CD14-positive monocyte (primary cell): ENCODE measurements around the gene TIGD3. TPM values are rescaled to one million over a fixed set of nuclear protein-coding genes. Genes with fewer than 3 reads are reported as not detected.
A peak's percentile ranks its signal among the peaks of the same experiment; 100 is the strongest.

Experiments used
- DNase-seq, 3 donors: peaks; one replicate each; pipeline ENCODE4 v3.0.0-alpha.2; 2011 to 2022
- H2AFZ ChIP-seq: 2 replicates; pipeline ENCODE4 v1.6.0; 2012; ENCODE audit warnings: mild to moderate bottlenecking, low read depth, low read length, inconsistent platforms; ENCODE audit not compliant: insufficient read depth, poor library complexity, severe bottlenecking
- H3K27ac ChIP-seq, 2 donors: 1 replicate in 1 of 2; 2 replicates in 1 of 2; pipeline ENCODE4 v1.5.1; 2012 to 2013; ENCODE audit warnings: low read length in 2 of 2, control low read depth in 1 of 2, inconsistent platforms in 1 of 2, low read depth in 1 of 2, mild to moderate bottlenecking in 1 of 2
- H3K27me3 ChIP-seq, 2 donors: one replicate each; pipeline versions ENCODE4 v1.6.0 to v1.6.1; 2011 to 2013; ENCODE audit warnings: low read length in 2 of 2; ENCODE audit not compliant: control insufficient read depth in 2 of 2, insufficient read depth in 2 of 2
- H3K36me3 ChIP-seq, 2 donors: replicated peaks in 1 of 2; 1 replicate in 1 of 2; 2 replicates in 1 of 2; pipeline versions ENCODE4 v1.5.1 to v1.6.1; 2012 to 2013; ENCODE audit warnings: low read length in 2 of 2, control low read depth in 1 of 2, inconsistent platforms in 1 of 2, mild to moderate bottlenecking in 1 of 2; ENCODE audit not compliant: insufficient read depth in 2 of 2, control insufficient read depth in 1 of 2
- H3K4me1 ChIP-seq, 2 donors: 1 replicate in 1 of 2; 2 replicates in 1 of 2; pipeline versions ENCODE4 v1.5.1 to v1.6.1; 2012 to 2013; ENCODE audit warnings: low read length in 2 of 2, control low read depth in 1 of 2, inconsistent platforms in 1 of 2, mild to moderate bottlenecking in 1 of 2, moderate library complexity in 1 of 2; ENCODE audit not compliant: insufficient read depth in 2 of 2, control insufficient read depth in 1 of 2
- H3K4me2 ChIP-seq: replicated peaks from 2 replicates; pipeline ENCODE3; 2012; ENCODE audit warnings: low read length, moderate library complexity, mild to moderate bottlenecking; ENCODE audit not compliant: poor library complexity, severe bottlenecking; ENCODE audit errors: extremely low read depth
- H3K4me3 ChIP-seq, 3 experiments: fragments of 200-600 bp in 1 of 3; sonication (generic) in 1 of 3; replicated peaks in 1 of 3; 1 replicate in 2 of 3; 2 replicates in 1 of 3; pipeline ENCODE4 v1.5.1; 2011 to 2013; ENCODE audit warnings: low read length in 3 of 3, mild to moderate bottlenecking in 3 of 3, control low read depth in 2 of 3, low read depth in 2 of 3, inconsistent platforms in 1 of 3, moderate library complexity in 1 of 3
- H3K79me2 ChIP-seq: 2 replicates; pipeline ENCODE4 v1.6.0; 2012; ENCODE audit warnings: mild to moderate bottlenecking, control low read depth, inconsistent platforms, low read length, moderate library complexity; ENCODE audit not compliant: insufficient read depth
- H3K9ac ChIP-seq: 2 replicates; pipeline ENCODE4 v1.6.0; 2017; ENCODE audit warnings: low read length, mild to moderate bottlenecking; ENCODE audit not compliant: insufficient read depth, poor library complexity, severe bottlenecking
- H3K9me3 ChIP-seq, 2 donors: replicated peaks in 1 of 2; 1 replicate in 1 of 2; 2 replicates in 1 of 2; pipeline versions ENCODE4 v1.5.1 to v1.6.1; 2012 to 2013; ENCODE audit warnings: low read length in 2 of 2, control low read depth in 1 of 2; ENCODE audit not compliant: control insufficient read depth in 1 of 2, insufficient read depth in 1 of 2
- H4K20me1 ChIP-seq: 2 replicates; pipeline ENCODE4 v1.6.0; 2012; ENCODE audit warnings: mild to moderate bottlenecking, low read length, control low read depth, moderate library complexity; ENCODE audit not compliant: insufficient read depth
- H3K27ac Mint-ChIP-seq, 7 donors: one replicate each; pipeline ENCODE4 v1.8.0; 2020; ENCODE audit warnings: mild to moderate bottlenecking in 7 of 7, mixed read lengths in 7 of 7, moderate library complexity in 6 of 7, inconsistent platforms in 2 of 7
- H3K27me3 Mint-ChIP-seq, 3 donors: one replicate each; pipeline ENCODE4 v1.8.0; 2021 to 2022; ENCODE audit warnings: low read depth in 3 of 3, mild to moderate bottlenecking in 3 of 3, mixed read lengths in 3 of 3, moderate library complexity in 3 of 3, inconsistent platforms in 1 of 3
- H3K36me3 Mint-ChIP-seq, 2 donors: one replicate each; pipeline ENCODE4 v1.8.0; 2020; ENCODE audit warnings: mixed read lengths in 2 of 2, inconsistent platforms in 1 of 2, mild to moderate bottlenecking in 1 of 2
- H3K4me1 Mint-ChIP-seq: one replicate; pipeline ENCODE4 v1.8.0; 2020; ENCODE audit warnings: mild to moderate bottlenecking, mixed read lengths
- H3K4me3 Mint-ChIP-seq, 2 donors: one replicate each; pipeline ENCODE4 v1.8.0; 2020; ENCODE audit warnings: mild to moderate bottlenecking in 2 of 2, mixed read lengths in 2 of 2, moderate library complexity in 1 of 2
- H3K9me3 Mint-ChIP-seq, 7 donors: one replicate each; pipeline ENCODE4 v1.8.0; 2020 to 2022; ENCODE audit warnings: mixed read lengths in 7 of 7, mild to moderate bottlenecking in 6 of 7, moderate library complexity in 6 of 7, inconsistent platforms in 2 of 7
- CTCF ChIP-seq: fragments of 200-600 bp; IDR thresholded peaks from one replicate; pipeline ENCODE4 v1.8.0; 2022; ENCODE audit warnings: antibody characterized with exemption, mild to moderate bottlenecking
- WGBS: methylation state at CpG from one replicate; pipeline ENCODE4 v1.1.5; 2013; ENCODE audit warnings: missing lambda C conversion rate; ENCODE audit not compliant: insufficient coverage; 5-methylcytosine and 5-hydroxymethylcytosine counted together
- intact Hi-C, 2 donors: fragments of 100-400 bp; cut with micrococcal nuclease; formaldehyde crosslinking; loops; one replicate each; pipeline versions ENCODE4 v1.15.0 to v1.15.1; 2023
- polyA plus RNA-seq, 3 donors: library from polyadenylated mRNA; depleted of rRNA in 1 of 3; unstranded in 2 of 3; stranded (reverse) in 1 of 3; fragments of 300-500 nt in 2 of 3; fragments of >200 nt in 1 of 3; fragmentation: Illumina TruSeq in 2 of 3; gene quantifications; 1 replicate in 2 of 3; 2 replicates in 1 of 3; pipeline ENCODE4 v1.2.3, GENCODE V29; 2012 to 2021

Gene TIGD3
- polyA plus RNA-seq, 3 donors = 1.7 to 3.7 (median 2.8) TPM

- no peak overlapping the region for H3K4me3 ChIP-seq
- peak overlapping the region in 1 of 2 donors; percentile 48 for H3K4me3 Mint-ChIP-seq
- no peak overlapping the region for H3K27ac ChIP-seq
- peaks cover 0 to 2% (median 0%) of the 10 kb centered on the region in 7 donors for H3K9me3 Mint-ChIP-seq
- WGBS = 100% methylated on average over 3 of the region's 6 CpGs
- H2AFZ ChIP-seq = no peak overlapping the region
- peaks cover 36 to 74% of the 10 kb centered on the region in 2 donors for H3K4me1 ChIP-seq
- H3K9me3 ChIP-seq = no peaks in the 10 kb centered on the region
- peak overlapping the region in 2 of 7 donors; percentile 16 to 40 for H3K27ac Mint-ChIP-seq
- peaks cover 8% of the 10 kb centered on the region for H4K20me1 ChIP-seq
- intact Hi-C loops = loop anchor here in 1 of 2 donors (10.0 kb wide), 1 partner anchor 106 kb away; no protein-coding TSS in a partner anchor
- no peak for DNase-seq
- H3K27me3 Mint-ChIP-seq = peaks cover 14 to 35% (median 30%) of the 10 kb centered on the region in 3 donors
- no peak overlapping the region for H3K4me2 ChIP-seq
- H3K27me3 ChIP-seq = peaks cover 2 to 11% of the 10 kb centered on the region in 2 donors
- no peaks in the 10 kb centered on the region for H3K79me2 ChIP-seq
- H3K4me1 Mint-ChIP-seq = peaks cover 50% of the 10 kb centered on the region
- peaks cover 4 to 9% of the 10 kb centered on the region in 2 donors for H3K36me3 Mint-ChIP-seq
- H3K9ac ChIP-seq = no peak overlapping the region
- TF ChIP-seq CTCF = no peak
- H3K36me3 ChIP-seq = peaks cover 0 to 1% of the 10 kb centered on the region in 2 donors
These were observed 43.8 kb upstream of the TIGD3 start for GRCh38 chr11:65310736-65311135.

- H3K36me3 ChIP-seq = no peaks in the 10 kb centered on the region
- H3K4me1 Mint-ChIP-seq = peaks cover 55% of the 10 kb centered on the region
- H3K4me3 Mint-ChIP-seq = peak overlapping the region; percentile 37 to 71
- peaks cover 14 to 35% (median 30%) of the 10 kb centered on the region in 3 donors for H3K27me3 Mint-ChIP-seq
- H3K36me3 Mint-ChIP-seq = peaks cover 4 to 8% of the 10 kb centered on the region in 2 donors
- peaks cover 2% of the 10 kb centered on the region for H3K79me2 ChIP-seq
- H3K4me2 ChIP-seq = no peak overlapping the region
- no peak for TF ChIP-seq CTCF
- peaks cover 41 to 79% of the 10 kb centered on the region in 2 donors for H3K4me1 ChIP-seq
- 85% methylated on average over 2 of the region's 5 CpGs for WGBS
- no peaks in the 10 kb centered on the region for H3K9me3 ChIP-seq
- no peak overlapping the region for H3K9ac ChIP-seq
- intact Hi-C loops = loop anchor here in 1 of 2 donors (10.0 kb wide), 1 partner anchor 106 kb away; no protein-coding TSS in a partner anchor
- peaks cover 0 to 2% (median 0%) of the 10 kb centered on the region in 7 donors for H3K9me3 Mint-ChIP-seq
- H3K27ac Mint-ChIP-seq = peak overlapping the region in 4 of 7 donors; percentile 20 to 53 (median 40)
- no peak overlapping the region for H2AFZ ChIP-seq
- H3K27ac ChIP-seq = no peak overlapping the region
- H3K4me3 ChIP-seq = no peak overlapping the region
- peak; percentile 39 to 75 (median 44) for DNase-seq
- H3K27me3 ChIP-seq = peaks cover 2 to 11% of the 10 kb centered on the region in 2 donors
- peaks cover 13% of the 10 kb centered on the region for H4K20me1 ChIP-seq
These were observed 43.3 kb upstream of the TIGD3 start for GRCh38 chr11:65311170-65311678.
